ENCODE results near the gene OXT. TPM values are rescaled to one million over a fixed set of nuclear protein-coding genes. Genes with fewer than 3 reads are reported as not detected.

OXT gene
- total and polyA plus RNA-seq, 2 of the 8 experiments (the other 6 are each of a cell fraction or from before 2014, with no cell fraction given): not detected

DNA sequence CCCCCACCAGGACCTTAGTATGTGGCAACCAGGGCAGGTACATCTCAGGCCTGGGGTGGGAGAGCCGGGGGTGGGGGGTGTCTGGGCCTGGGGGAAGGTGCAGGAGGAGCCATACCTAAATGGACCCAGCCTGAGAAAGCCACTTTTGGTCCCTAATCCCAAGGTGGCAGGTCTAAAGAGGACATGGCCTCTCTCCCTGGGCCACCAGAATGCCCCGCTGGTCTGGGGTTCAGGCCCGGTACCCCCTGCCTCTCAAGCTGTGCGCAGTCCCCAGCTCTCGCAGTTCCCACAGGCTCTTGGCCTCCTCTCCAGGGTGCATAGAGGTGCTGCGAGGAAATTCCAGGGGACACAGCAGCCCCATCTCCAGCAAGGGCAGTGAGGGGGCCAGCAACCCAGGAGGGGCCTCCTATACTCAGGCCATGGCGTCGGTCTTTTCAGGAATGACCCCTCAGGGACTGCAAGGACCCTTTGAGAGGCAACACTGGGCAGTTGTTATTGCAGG is 14.2 kb downstream of the OXT start:
- Histone ChIP-seq H3K4me3 (ENCODE audit: extremely low read depth in 1 of 4, insufficient read depth in 2 of 4, low read depth in 3 of 4, low read length in 4 of 4) (no peak overlapping the region), H2BK5ac (ENCODE audit: low read depth, low read length) (no peak overlapping the region), H3K27me3 (replicated peaks in 1 of 4; ENCODE audit: control insufficient read depth in 3 of 4, extremely low read depth in 1 of 4, insufficient read depth in 3 of 4, low read length in 3 of 4) (peaks cover 27 to 40% (median 35%) of the 10 kb centered on the region in 4 experiments), H3K9me3 (ENCODE audit: insufficient read depth in 2 of 2, low read depth in 1 of 2, low read length in 1 of 2) (no peaks in the 10 kb centered on the region), H2BK12ac (ENCODE audit: low read depth, low read length) (no peak overlapping the region), H2BK20ac (ENCODE audit: low read length) (no peak overlapping the region), H3K56ac (replicated peaks; ENCODE audit: insufficient read length, low read depth, low read length) (no peak overlapping the region), H3K9ac (replicated peaks in 1 of 4; ENCODE audit: extremely low read depth in 1 of 4, low read depth in 3 of 4, low read length in 3 of 4) (no peak overlapping the region), H4K91ac (replicated peaks; ENCODE audit: insufficient read length, low read length) (no peak overlapping the region), H3K18ac (ENCODE audit: extremely low read depth, low read length) (no peak overlapping the region), H3K36me3 (ENCODE audit: control insufficient read depth in 2 of 4, insufficient read depth in 4 of 4, low read length in 3 of 4) (no peaks in the 10 kb centered on the region), H3K4me1 (replicated peaks in 1 of 4; ENCODE audit: control insufficient read depth in 3 of 4, insufficient read depth in 4 of 4, low read length in 3 of 4) (peaks cover 0 to 8% (median 6%) of the 10 kb centered on the region in 4 experiments; a peak in 5 of 7 replicates), H4K20me1 (replicated peaks in 1 of 2; ENCODE audit: control insufficient read depth in 1 of 2, insufficient read depth in 2 of 2, low read length in 2 of 2) (no peaks in the 10 kb centered on the region), H3K14ac (ENCODE audit: insufficient read length) (no peak overlapping the region), H3K79me1 (ENCODE audit: low read depth, low read length) (no peaks in the 10 kb centered on the region), H3K23me2 (ENCODE audit: low read depth, low read length) (peaks cover 11% of the 10 kb centered on the region; the same call in 1 of the 2 replicates), H2AK5ac (ENCODE audit: low read depth, low read length) (no peak overlapping the region), H2BK120ac (replicated peaks; ENCODE audit: low read depth, low read length) (no peak overlapping the region), H2AFZ (ENCODE audit: low read length) (no peak overlapping the region), H3K79me2 (ENCODE audit: control insufficient read depth in 1 of 2, insufficient read depth in 2 of 2, low read length in 2 of 2) (no peaks in the 10 kb centered on the region), H3K27ac (ENCODE audit: low read depth, low read length) (no peak overlapping the region), H4K8ac (ENCODE audit: extremely low read depth, insufficient read depth, low read length) (0 out of 2 replicates have a peak overlapping the region, but pooled peaks have one; percentile 4), H2BK15ac (ENCODE audit: low read length) (no peak overlapping the region), H3K23ac (ENCODE audit: insufficient read length) (no peak overlapping the region), H3K4ac (replicated peaks; ENCODE audit: insufficient read length, low read depth, low read length) (no peak overlapping the region), H4K5ac (ENCODE audit: insufficient read length, low read depth, low read length) (no peak overlapping the region), H3K4me2 (ENCODE audit: insufficient read depth in 1 of 2, low read depth in 2 of 2, low read length in 2 of 2) (no peak overlapping the region)
- 91% methylated on average over 8 of the region's 8 CpGs; no CpG with 5 or more reads in 1 of the 2 experiments for WGBS, 2 experiments (ENCODE audit: extremely low coverage in 1 of 2, insufficient coverage in 1 of 2, insufficient read length in 1 of 2, insufficient replicate concordance in 2 of 2, low coverage in 1 of 2, low lambda C conversion rate in 2 of 2, missing lambda C conversion rate in 1 of 2)
- CTCF ChIA-PET (ENCODE audit: partially characterized antibody): interaction anchor here (0.7 to 1.6 kb wide), 5 partner anchors 8 to 32 kb away, joined by 3 to 7 read pairs (median 4); no protein-coding TSS in a partner anchor
- no peak for DNase-seq (ENCODE audit: low read depth in 1 of 2, low spot score in 2 of 2)
- no peak for FAIRE-seq
- TF ChIP-seq CHD2 (IDR thresholded peaks at IDR 0.05; ENCODE audit: low read length): no peak
- no peak for TF ChIP-seq RBBP5 (IDR thresholded peaks at IDR 0.05; ENCODE audit: borderline replicate concordance, low read depth, low read length)
- TF ChIP-seq, protein P1, sequence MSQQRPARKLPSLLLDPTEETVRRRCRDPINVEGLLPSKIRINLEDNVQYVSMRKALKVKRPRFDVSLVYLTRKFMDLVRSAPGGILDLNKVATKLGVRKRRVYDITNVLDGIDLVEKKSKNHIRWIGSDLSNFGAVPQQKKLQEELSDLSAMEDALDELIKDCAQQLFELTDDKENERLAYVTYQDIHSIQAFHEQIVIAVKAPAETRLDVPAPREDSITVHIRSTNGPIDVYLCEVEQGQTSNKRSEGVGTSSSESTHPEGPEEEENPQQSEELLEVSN (IDR thresholded peaks at IDR 0.05): no peak
- TF ChIP-seq GABPA (IDR thresholded peaks at IDR 0.05; ENCODE audit: borderline replicate concordance, insufficient read depth, low read length): no peak
- TF ChIP-seq KDM4A (IDR thresholded peaks at IDR 0.05; ENCODE audit: low read depth, low read length, severe bottlenecking): no peak
- TF ChIP-seq PHF8 (conservative IDR thresholded peaks at IDR 0.05; ENCODE audit: low read depth, low read length): no peak
- TF ChIP-seq CTBP2 (IDR thresholded peaks at IDR 0.05; ENCODE audit: borderline replicate concordance, insufficient read depth, insufficient read length, low read length): no peak
- TF ChIP-seq, protein P2, sequence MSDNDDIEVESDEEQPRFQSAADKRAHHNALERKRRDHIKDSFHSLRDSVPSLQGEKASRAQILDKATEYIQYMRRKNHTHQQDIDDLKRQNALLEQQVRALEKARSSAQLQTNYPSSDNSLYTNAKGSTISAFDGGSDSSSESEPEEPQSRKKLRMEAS (IDR thresholded peaks at IDR 0.05): no peak
- TF ChIP-seq RNF2 (IDR thresholded peaks at IDR 0.05; ENCODE audit: borderline replicate concordance, low read depth, low read length, missing control alignments, poor library complexity, severe bottlenecking): no peak
- TF ChIP-seq SIX5 (IDR thresholded peaks at IDR 0.05; ENCODE audit: low read depth, low read length): no peak
- POLR2A ChIA-PET (ENCODE audit: partially characterized antibody): no interaction called here

Measured in H1 (cell line).